Measurements from ENCODE around the gene CSF1. TPM values are rescaled to one million over a fixed set of nuclear protein-coding genes. Genes with fewer than 3 reads are reported as not detected.

The CSF1 gene
- total and polyA plus RNA-seq, 2 donors (not counting 1 experiment from before 2014, with no cell fraction given), result 28.6 to 48.9 TPM

DNA sequence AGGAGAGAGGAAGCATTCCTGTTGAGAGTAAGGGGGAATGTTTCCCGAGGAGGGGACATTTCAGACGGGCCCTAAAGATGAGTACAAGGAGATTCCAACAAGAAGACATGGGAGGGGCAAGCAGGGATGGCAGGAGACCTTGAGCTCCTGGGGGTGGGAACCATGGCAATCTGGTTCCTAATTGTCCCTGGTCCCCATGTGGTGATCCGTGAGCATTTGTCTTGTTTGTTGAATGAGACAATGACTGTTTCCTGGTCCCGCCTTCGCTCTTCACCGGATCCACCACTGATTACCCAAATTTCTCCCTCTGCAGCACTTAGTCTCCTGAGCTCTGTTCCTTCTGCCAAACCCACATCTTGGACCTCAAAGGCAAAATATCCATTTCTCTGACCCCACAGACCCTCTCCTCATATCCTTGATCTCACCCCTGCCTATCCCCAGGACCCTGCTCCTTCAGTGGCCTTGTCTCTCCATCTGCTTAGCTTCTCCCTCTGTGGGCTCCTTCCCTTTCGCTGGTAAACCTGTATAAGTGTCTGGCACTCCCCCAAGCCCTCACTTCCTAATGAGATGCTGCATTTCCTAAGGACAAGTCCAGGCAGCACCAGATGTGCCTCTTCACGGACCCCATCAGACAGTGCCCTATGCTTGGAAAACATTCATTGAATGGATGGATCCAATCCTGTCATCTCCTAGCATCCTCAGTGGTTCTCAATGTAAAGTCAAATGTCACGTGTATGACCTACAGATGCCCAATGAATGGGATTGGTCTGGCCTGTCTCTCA, 8.3 kb upstream of the CSF1 start:
- TF ChIP-seq, protein P1, sequence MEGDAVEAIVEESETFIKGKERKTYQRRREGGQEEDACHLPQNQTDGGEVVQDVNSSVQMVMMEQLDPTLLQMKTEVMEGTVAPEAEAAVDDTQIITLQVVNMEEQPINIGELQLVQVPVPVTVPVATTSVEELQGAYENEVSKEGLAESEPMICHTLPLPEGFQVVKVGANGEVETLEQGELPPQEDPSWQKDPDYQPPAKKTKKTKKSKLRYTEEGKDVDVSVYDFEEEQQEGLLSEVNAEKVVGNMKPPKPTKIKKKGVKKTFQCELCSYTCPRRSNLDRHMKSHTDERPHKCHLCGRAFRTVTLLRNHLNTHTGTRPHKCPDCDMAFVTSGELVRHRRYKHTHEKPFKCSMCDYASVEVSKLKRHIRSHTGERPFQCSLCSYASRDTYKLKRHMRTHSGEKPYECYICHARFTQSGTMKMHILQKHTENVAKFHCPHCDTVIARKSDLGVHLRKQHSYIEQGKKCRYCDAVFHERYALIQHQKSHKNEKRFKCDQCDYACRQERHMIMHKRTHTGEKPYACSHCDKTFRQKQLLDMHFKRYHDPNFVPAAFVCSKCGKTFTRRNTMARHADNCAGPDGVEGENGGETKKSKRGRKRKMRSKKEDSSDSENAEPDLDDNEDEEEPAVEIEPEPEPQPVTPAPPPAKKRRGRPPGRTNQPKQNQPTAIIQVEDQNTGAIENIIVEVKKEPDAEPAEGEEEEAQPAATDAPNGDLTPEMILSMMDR (conservative IDR thresholded peaks at IDR 0.05 in 1 of 2, IDR thresholded peaks at IDR 0.05 in 1 of 2; ENCODE audit: low read depth in 1 of 2, low read length in 2 of 2), result no peak
- no peak for TF ChIP-seq EZH2 (IDR thresholded peaks at IDR 0.05; ENCODE audit: low read length, missing control alignments)
- no peaks in the 10 kb centered on the region for H3K27me3 ChIP-seq (ENCODE audit: control insufficient read depth, insufficient read depth, low read length)
- no peak overlapping the region for H3K9ac ChIP-seq (ENCODE audit: insufficient read depth, low read length)
- no peak overlapping the region for H3K4me3 ChIP-seq (replicated peaks in 1 of 4; ENCODE audit: control extremely low read depth in 1 of 4, insufficient read depth in 1 of 4, low read depth in 3 of 4, low read length in 4 of 4)
- no peaks in the 10 kb centered on the region for H3K79me2 ChIP-seq (ENCODE audit: control insufficient read depth, insufficient read depth, low read length)
- H2AFZ ChIP-seq (ENCODE audit: low read length), result no peak overlapping the region
- no peaks in the 10 kb centered on the region for H4K20me1 ChIP-seq (ENCODE audit: control insufficient read depth, extremely low read depth, insufficient read depth, low read length)
- DNase-seq (ENCODE audit: low read depth in 2 of 2), result no peak
- H3K36me3 ChIP-seq (ENCODE audit: control insufficient read depth, insufficient read depth, low read length), result no peaks in the 10 kb centered on the region
- no peaks in the 10 kb centered on the region for H3K4me1 ChIP-seq (ENCODE audit: control insufficient read depth, extremely low read depth, insufficient read depth, low read length)
- no peak overlapping the region for H3K27ac ChIP-seq (ENCODE audit: insufficient read depth, low read length)
- H3K9me3 ChIP-seq (ENCODE audit: control insufficient read depth, insufficient read depth, low read depth, low read length), result no peaks in the 10 kb centered on the region
- H3K4me2 ChIP-seq (ENCODE audit: extremely low read depth, insufficient read depth, low read length), result no peak overlapping the region

DNA sequence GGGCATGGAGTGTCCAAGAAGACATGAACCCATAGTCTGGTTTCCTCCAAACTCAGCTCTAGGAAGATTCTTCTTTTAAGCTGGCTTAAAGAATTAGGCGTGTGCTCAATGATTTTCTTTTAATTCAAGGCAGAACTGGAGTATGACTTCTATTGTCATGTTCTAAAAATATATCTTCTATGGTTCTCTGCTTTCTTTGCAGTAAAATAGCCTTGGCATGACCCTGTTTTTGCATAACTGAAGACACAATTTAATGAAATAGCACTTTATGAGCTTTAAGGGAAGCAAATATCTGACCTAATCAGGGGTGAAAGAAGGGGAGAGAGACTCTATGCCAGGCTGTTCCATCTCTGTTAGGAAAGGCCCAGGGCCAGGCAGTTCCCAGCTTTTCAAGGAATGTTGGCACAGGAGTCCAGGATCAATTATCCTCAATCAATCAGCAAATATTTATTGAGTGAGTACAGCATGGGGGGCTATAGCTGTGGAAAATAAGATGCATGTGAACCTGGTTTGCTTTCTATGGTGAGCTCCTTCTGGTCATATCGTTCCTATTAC, 7.2 kb upstream of the CSF1 start:
- TF ChIP-seq, protein P1 (conservative IDR thresholded peaks at IDR 0.05 in 1 of 2, IDR thresholded peaks at IDR 0.05 in 1 of 2; ENCODE audit: low read depth in 1 of 2, low read length in 2 of 2), result no peak
- TF ChIP-seq EZH2 (IDR thresholded peaks at IDR 0.05; ENCODE audit: low read length, missing control alignments), result no peak
- Histone ChIP-seq H3K9ac (ENCODE audit: insufficient read depth, low read length) (no peak overlapping the region), H2AFZ (ENCODE audit: low read length) (no peak overlapping the region), H3K79me2 (ENCODE audit: control insufficient read depth, insufficient read depth, low read length) (no peaks in the 10 kb centered on the region), H3K9me3 (ENCODE audit: control insufficient read depth, insufficient read depth, low read depth, low read length) (no peaks in the 10 kb centered on the region), H3K4me3 (replicated peaks in 1 of 4; ENCODE audit: control extremely low read depth in 1 of 4, insufficient read depth in 1 of 4, low read depth in 3 of 4, low read length in 4 of 4) (no peak overlapping the region), H4K20me1 (ENCODE audit: control insufficient read depth, extremely low read depth, insufficient read depth, low read length) (no peaks in the 10 kb centered on the region), H3K36me3 (ENCODE audit: control insufficient read depth, insufficient read depth, low read length) (no peaks in the 10 kb centered on the region), H3K27me3 (ENCODE audit: control insufficient read depth, insufficient read depth, low read length) (no peaks in the 10 kb centered on the region), H3K27ac (ENCODE audit: insufficient read depth, low read length) (no peak overlapping the region), H3K4me1 (ENCODE audit: control insufficient read depth, extremely low read depth, insufficient read depth, low read length) (no peaks in the 10 kb centered on the region), H3K4me2 (ENCODE audit: extremely low read depth, insufficient read depth, low read length) (no peak overlapping the region)
- no peak for DNase-seq (ENCODE audit: low read depth in 2 of 2)

DNA sequence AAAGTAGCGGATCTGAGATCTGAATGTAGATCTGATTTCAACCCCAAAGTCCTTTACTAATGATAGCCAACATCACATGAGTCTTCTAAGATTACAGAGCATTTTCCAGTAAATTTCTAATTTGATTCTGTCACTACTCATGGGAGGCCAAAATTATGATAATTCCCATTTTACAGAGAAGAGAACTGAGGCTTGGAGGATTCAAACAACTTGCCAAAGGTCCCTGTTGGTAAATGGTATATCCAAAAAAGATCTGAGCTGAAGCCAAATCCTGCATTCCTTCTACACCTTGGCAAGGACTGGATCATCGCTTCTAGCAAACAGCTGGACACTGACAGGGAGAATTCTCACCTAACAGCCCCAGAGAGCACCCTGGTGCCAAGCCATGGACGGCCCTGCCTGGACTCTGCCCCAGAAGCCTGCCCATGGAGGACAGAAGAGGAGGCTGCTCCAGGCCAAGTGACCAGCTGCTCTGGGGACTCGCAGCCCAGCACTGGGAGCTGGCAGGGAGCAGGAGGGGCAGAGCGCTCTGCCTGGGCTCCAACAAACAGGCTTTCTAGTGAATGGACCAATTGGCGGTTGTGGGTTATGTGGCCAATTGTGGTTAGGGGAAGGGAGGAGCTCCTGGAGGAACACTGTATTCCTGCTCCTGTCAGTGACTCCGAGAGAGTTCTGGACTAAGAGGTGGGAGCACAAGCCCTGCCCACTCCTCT, 6.4 kb upstream of the CSF1 start:
- H3K4me2 ChIP-seq (ENCODE audit: extremely low read depth, insufficient read depth, low read length), result no peak overlapping the region
- H3K27me3 ChIP-seq (ENCODE audit: control insufficient read depth, insufficient read depth, low read length), result peaks cover 2% of the 10 kb centered on the region
- no peaks in the 10 kb centered on the region for H3K79me2 ChIP-seq (ENCODE audit: control insufficient read depth, insufficient read depth, low read length)
- H3K9ac ChIP-seq (ENCODE audit: insufficient read depth, low read length), result no peak overlapping the region
- H3K4me1 ChIP-seq (ENCODE audit: control insufficient read depth, extremely low read depth, insufficient read depth, low read length), result no peaks in the 10 kb centered on the region
- no peak overlapping the region for H3K27ac ChIP-seq (ENCODE audit: insufficient read depth, low read length)
- no peak overlapping the region for H2AFZ ChIP-seq (ENCODE audit: low read length)
- H3K36me3 ChIP-seq (ENCODE audit: control insufficient read depth, insufficient read depth, low read length), result no peaks in the 10 kb centered on the region
- TF ChIP-seq EZH2 (IDR thresholded peaks at IDR 0.05; ENCODE audit: low read length, missing control alignments), result no peak
- H4K20me1 ChIP-seq (ENCODE audit: control insufficient read depth, extremely low read depth, insufficient read depth, low read length), result no peaks in the 10 kb centered on the region
- H3K4me3 ChIP-seq (replicated peaks in 1 of 4; ENCODE audit: control extremely low read depth in 1 of 4, insufficient read depth in 1 of 4, low read depth in 3 of 4, low read length in 4 of 4), result no peak overlapping the region
- H3K9me3 ChIP-seq (ENCODE audit: control insufficient read depth, insufficient read depth, low read depth, low read length), result no peaks in the 10 kb centered on the region
- DNase-seq (ENCODE audit: low read depth in 2 of 2), result peak in 1 of 2 donors; percentile 58
